PC-3 (cell line): ENCODE measurements around the gene ATAD3A.

Source experiments
- EZH2 ChIP-seq: fragments of 300-600 bp; sonication (generic); IDR thresholded peaks from one replicate; pipeline ENCODE4 v1.6.1; 2017; ENCODE audit warnings: antibody characterized with exemption, mild to moderate bottlenecking, low read length; ENCODE audit not compliant: unreplicated experiment
- EZH2phosphoT487 ChIP-seq: fragments of 300-600 bp; sonication (generic); IDR thresholded peaks from 2 replicates; pipeline ENCODE4 v1.6.1; 2018; ENCODE audit warnings: mild to moderate bottlenecking, antibody characterized with exemption, low read length, borderline replicate concordance
- TF ChIP-seq, protein P1 (sequence below): fragments of 300-600 bp; sonication (generic); conservative IDR thresholded peaks from 2 replicates; pipeline ENCODE4 v1.5.1; 2017; ENCODE audit warnings: antibody characterized with exemption, low read depth, mild to moderate bottlenecking, low read length

DNA sequence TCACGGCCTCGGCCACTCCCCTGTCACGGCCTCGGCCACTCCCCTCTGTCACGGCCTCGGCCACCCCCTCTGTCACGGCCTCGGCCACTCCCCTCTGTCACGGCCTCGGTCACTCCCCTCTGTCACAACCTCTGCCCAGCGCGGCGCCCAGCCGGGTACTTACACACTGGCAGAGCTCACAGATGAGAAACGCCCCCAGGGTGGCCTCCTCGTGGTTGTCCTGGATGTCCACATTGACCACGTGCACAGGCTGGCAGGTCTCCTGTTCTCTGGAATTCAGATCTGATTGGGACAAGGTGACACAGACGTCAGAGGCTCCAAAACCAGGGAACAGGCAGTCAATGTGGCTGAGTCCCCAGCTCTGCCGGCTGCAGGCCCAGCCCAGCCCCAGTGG is 31.7 kb downstream of the ATAD3A start:
- TF ChIP-seq, protein P1, sequence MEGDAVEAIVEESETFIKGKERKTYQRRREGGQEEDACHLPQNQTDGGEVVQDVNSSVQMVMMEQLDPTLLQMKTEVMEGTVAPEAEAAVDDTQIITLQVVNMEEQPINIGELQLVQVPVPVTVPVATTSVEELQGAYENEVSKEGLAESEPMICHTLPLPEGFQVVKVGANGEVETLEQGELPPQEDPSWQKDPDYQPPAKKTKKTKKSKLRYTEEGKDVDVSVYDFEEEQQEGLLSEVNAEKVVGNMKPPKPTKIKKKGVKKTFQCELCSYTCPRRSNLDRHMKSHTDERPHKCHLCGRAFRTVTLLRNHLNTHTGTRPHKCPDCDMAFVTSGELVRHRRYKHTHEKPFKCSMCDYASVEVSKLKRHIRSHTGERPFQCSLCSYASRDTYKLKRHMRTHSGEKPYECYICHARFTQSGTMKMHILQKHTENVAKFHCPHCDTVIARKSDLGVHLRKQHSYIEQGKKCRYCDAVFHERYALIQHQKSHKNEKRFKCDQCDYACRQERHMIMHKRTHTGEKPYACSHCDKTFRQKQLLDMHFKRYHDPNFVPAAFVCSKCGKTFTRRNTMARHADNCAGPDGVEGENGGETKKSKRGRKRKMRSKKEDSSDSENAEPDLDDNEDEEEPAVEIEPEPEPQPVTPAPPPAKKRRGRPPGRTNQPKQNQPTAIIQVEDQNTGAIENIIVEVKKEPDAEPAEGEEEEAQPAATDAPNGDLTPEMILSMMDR: no peak
- TF ChIP-seq EZH2phosphoT487 (no peak), EZH2 (no peak)
